Fibroblast of skin of back (primary cell): ENCODE measurements around the gene FAM110D. TPM values are rescaled to one million over a fixed set of nuclear protein-coding genes. Genes with fewer than 3 reads are reported as not detected.

Source experiments
- DNase-seq: peaks from one replicate; pipeline ENCODE4 v3.0.0-alpha.2; 2013
- polyA plus RNA-seq, 2 experiments: library from polyadenylated mRNA; unstranded; fragments of 120-200 nt; gene quantifications; one replicate each; pipeline ENCODE4 v1.2.1, GENCODE V29; 2013; ENCODE audit not compliant: insufficient read length in 2 of 2

FAM110D gene
- polyA plus RNA-seq (2013, experiment 1 of 2; ENCODE audit: insufficient read length), result not detected
- not detected for polyA plus RNA-seq (2013, experiment 2 of 2; ENCODE audit: insufficient read length)

DNA sequence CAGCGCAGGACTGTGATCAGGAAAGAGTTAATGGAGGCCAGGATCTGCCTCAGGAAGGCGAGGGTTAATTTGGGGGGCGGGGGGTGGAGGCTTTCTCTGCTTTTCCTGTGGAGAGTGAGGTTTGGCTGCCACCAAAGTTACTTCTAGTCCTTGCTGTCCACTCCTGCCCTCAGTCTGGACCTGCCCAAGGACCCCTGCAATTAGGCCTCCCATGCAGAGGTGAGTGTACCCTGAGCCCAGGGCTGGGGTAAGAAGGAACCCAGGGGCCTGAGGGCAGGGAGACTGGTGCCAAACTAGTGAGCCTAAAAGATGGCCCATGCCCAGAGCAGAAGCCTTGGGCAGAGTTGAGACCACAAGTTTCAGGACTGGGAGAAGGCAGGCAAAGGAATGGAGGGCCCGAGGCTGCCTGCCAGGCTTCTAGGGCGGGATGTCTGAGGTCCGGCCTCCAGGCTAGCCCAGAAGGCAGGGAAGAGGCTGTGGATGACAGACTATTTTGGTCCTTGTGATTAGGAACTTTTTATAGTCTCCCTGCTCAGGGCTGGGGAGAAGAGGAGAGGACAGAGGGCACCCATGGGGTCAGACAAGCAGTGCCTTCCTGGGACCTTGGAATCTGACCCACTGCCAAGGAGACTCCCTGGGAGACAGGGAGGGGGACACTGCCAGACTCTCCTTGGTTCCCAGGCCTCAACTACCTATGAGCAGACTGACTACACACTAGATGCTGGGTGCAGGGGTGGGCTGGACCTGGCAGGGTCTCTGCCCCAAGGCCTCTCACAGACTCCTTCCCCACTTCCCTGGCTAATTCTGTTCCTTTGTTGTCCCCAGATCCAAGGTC is at the start of gene FAM110D:
TSS of gene FAM110D (plus strand) at position 172 of the 835 bp plus-strand sequence. CDS start 2,213 bp downstream, outside the sequence.
- DNase-seq, result no peak

DNA sequence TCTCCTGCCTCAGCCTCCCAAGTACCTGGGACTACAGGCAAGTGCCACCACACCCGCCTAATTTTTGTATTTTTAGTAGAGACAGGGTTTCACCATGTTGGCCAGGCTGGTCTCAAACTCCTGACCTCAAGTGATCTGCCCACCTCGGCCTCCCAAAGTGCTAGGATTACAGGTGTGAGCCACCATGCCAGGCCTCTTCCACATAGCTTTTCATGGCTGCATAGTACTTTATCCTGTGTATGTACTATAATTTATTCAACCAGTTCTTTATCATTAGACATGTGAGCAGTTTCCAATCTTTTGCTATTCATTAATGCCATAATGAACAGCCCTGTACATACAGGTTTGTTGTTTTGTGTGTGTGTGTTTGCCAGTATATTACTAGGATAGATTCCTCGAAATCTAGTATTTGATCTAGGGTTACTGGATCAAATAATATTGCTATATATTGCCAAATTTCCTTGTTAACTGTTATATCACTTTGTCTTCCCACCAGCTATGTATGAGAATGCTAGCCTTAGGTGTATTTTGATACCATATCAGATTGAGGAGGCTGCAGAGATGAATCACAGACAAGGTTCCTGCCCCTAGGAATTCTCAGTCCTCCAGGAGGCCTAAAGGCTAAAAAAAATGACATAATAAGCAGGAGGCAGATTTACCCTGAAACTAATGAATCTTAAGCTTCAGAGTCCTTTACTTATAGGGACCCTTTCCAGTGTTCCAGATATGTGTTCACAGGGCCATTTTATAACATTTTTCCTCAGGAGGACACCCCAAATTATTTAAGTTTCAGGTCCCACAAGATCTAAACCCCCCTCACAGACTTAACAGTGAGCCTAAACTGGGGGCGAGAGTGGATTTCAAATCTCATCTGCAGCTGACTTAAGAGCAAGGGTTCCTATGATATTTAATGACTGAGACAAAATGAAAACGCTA is 49.4 kb upstream of the FAM110D start:
- no peak for DNase-seq

DNA sequence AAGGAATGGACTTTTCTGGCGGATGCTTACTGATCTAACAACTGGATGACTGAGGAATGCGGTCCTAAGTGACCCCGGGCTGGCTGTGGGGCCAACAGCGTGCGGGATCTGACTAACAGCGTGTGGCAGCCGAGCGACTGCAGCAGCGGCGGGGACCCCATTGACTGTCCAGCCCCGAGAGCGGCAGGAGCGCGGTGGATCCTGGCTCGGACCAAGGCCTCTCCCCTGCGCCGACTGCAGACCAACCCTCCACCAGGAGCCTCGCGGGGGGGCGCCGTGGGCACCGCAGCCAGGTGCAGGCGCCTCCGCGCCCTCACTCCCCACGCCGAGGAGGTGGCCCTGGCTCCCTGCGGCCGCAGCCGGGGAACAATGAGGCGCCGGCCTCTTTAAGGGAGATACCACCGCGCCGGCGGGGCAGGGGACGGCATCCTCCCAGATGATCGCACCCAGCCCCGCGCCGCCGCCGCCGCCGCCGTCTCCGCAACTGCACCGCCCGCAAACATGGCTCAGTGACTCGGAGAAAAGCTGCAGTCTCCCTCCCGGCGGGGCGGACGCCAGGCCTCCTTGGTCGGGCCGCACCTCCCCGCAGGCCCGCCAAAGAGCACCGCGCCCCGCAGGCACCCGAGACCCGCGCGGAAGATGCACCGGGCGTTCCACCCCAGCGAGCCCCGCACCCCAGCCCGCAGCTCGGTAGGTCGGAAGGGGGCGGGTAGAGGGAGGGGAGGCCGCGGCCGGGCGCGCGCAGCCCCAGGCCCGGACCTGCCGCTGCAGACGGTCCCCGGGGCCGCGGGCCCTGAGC is 47.9 kb upstream of the FAM110D start:
- DNase-seq, result peak; percentile 70

DNA sequence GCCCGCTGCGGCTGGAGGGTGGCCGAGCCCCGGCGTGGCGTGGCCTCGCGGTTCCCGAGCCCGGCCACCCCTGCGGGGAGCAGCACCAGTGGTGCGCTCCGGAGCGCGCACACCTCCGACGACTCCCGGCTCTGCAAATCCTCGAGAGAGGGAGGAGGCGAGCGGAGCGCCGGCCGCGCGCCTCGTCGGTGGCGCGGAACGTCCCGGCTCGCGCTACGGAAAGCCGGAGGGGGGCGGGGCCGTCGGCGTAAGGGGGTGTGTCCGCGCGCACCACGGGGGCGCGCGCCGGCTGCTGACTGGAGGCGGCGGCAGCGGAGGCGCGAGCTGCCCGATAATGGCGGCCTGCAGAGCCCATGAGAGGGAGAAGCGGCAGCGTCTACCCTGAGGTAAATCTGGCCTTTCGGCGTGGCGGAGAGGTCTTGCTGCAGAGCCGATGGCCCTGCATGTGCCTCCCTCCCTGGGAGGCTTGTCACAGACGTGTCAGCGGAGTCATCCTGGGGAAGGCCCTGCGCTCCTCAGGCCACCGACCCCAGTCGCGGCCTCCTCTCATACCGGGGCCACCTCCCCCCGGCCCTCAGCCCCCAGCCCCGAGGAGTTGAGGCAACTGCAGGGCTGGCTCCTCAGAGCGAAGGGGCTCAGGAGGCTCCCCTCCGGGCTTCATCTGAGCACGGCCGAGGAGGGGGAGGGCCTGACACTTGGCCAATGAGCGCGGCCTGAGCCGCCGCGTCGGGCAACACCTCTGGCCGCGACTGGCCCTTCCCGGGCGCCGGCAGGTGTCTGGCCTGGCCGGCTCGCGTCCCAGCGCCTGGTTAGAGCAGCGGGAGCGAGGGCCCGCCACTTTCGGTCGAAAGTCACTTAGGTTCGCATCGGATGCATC is 47.1 kb upstream of the FAM110D start, which contains the start of gene PDIK1L:
TSS of gene PDIK1L (plus strand) at position 295 of the 877 bp plus-strand sequence. CDS start 2,485 bp downstream, outside the sequence.
- peak; percentile 95 for DNase-seq

DNA sequence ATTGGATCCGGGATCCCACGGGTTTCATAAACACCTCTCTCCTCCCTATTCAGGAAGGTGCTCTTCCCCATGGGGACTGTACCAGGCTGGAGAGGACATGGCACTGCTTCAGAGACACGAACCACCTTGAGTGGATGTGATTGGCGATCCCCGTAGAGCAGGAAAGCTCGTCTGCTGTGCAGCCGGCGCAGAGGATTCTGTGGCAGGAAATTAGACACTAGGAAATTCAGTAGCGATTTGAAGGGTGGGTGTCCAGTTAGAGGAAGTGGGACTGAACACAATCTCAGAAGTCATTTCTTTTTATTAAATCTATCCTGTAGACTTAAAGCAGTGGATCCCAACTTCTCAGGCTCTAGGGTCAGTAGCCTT is 46.5 kb upstream of the FAM110D start:
- no peak for DNase-seq

DNA sequence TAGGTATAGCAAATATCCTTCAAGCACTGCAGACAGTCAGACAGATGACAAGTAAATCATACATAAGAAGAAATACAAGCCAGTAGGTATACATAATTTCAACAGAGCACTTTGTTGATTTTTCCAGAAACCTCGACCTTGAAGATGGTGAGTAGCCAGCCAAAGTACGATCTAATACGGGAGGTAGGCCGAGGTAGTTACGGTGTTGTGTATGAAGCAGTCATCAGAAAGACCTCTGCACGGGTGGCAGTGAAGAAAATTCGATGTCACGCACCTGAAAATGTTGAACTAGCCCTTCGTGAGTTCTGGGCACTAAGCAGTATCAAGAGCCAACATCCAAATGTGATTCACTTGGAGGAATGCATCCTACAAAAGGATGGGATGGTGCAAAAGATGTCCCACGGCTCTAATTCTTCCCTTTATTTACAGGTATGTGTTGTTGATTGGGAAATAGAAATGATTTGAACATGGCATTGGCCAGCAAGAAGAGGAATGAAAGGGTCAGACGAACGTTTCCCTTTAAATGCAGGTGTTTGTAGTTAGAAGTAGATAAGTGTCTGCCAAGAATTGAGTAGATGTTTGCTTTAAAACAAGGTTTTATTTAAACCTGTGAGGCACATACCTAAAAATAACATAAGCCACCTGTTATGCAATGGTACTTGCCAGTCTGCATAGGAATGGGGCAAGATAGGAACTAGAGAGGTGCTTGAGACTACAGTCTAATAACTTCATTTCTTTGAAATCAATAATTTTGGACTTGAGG is 44.5 kb upstream of the FAM110D start:
- DNase-seq, result no peak

DNA sequence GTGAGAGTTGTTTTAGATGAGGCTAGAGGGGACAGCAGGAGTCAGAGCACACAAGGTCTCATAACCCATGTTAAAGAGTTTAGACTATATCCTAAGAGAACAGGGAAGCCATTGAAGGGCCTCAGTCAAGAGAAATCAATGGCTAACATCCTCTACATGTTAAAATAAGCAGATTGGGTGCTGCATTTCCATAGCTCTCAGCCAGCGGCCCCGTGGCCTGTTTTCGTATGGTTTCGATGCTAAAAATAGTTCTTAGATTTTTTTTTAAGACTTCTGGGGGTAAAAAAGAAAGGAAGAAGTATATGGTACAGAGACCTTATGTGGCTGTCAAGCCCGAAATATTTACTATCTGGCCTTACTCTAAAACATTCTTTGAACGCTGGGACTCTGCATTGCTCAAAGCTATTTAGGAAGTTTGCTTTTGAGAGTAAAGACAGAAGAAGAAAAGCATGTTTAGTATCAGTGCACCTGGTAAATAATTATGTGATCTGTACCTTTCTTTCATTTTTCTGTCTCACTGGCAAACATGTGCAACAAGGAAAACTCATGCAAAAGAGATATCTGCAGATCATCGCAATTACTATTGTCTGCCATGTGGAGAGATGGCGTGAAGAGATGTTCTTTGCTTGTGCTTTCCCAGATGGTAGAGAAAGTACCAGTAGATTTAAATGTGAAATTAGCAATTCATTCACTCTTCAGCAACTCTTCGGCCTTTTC is 38.8 kb upstream of the FAM110D start:
- no peak for DNase-seq

DNA sequence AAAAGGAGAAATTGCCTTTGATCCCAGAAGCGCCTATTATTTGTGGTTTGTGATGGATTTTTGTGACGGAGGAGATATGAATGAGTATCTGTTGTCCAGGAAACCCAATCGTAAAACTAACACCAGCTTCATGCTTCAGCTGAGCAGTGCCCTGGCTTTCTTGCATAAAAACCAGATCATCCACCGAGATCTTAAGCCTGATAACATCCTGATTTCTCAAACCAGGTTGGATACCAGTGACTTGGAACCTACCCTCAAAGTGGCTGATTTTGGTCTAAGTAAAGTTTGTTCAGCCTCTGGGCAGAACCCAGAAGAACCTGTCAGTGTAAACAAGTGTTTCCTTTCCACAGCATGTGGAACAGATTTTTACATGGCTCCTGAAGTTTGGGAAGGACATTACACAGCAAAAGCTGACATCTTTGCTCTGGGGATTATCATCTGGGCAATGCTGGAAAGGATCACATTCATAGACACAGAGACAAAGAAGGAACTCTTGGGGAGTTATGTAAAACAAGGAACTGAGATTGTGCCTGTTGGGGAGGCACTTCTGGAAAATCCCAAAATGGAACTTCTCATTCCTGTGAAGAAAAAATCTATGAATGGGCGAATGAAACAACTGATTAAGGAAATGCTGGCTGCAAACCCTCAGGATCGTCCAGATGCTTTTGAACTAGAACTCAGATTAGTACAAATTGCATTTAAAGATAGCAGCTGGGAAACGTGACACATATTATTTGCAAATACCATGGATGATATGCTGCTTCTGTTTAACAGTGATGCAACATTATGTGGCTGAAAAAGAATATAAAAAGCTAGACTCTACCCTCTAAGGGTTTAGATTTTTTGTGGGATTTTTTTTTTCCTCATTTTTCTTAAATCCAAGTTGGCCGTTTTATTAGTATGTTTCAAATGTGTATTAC is 36.8 kb upstream of the FAM110D start:
- no peak for DNase-seq

DNA sequence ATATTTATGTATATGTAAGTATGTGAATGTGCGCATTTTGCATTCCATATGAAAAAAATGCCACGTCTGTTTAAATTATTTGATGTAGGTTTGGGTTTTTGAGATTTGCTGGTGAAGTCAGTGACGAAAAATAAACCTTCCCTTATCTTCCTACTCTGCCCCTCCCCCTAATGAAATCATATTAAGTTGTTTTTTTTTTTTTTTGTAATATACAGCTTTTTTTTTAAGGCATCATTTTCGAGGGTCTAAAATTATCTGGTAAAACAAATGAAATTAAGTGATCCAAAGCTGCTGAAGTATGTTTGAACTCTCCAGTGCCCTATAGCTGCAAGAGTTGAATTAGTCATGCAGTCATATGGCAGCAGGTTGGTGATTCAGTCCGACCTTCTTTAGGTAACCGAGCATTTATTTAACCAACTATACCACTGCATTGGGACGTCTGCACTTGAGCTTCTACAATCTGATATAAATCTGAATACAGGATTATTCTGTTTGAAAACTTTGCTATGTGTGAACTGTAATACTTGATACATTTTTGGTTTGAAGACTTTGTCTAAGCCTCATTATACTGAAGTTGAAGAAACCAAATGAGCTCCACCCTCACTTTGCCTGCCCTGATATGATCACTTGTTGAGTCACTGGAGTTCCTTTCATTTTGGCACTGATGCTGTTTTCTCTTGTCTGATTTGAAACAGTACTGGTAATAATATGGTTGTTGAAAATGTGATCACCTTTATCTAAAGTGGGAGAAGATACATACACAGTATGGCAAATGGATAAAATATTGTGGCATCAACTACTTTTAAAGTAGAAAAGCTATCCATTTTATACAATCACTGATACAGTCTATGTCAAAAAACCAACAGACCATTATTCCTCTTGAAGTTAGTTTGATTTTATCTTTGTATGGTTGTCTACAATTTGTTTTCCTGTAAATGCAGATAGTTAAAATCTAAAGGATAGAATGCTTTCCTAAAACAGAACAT is 35.6 kb upstream of the FAM110D start:
- DNase-seq, result no peak

DNA sequence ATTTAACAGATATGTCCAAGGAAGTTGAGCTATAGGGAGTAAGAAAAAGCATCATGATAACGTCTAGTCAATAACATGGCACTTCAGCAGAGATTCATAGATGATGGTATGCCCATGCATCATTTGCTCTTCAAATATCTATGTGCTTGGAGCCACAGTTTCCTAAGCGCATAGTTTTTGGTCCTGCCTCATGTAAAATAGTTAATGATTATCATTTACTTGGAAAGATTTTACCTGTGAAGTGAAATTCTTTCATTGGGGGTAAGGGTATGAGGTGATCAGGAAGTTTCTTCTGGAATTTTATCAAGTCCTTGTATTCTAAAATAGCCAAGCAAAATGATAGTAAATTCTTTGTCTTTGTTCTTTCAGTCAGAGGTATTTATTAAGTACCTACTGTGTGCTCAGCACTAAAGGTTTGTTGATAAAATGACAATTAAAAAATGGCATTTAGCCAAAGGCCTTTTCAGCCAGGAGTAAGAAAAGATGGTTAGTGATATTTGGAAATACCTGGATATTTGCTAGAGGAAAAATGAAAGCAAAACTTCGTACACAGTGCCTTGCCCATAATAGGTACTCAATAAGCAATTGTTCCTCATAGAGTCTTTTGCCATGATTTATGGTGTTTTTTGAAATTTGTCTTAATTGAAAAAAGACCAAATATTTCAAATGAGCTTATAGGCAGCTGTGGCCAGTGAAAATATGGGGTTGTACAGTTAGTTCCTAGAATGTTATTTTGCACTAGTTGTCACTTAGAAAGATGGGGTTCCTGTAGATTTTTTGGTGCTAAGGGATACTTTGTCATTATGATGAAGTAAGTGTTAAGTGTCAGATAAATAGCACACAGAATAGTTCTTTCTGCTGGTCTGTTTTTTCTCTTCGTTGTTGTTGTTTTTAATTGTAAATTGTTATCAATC is 34.2 kb upstream of the FAM110D start:
- DNase-seq, result no peak

DNA sequence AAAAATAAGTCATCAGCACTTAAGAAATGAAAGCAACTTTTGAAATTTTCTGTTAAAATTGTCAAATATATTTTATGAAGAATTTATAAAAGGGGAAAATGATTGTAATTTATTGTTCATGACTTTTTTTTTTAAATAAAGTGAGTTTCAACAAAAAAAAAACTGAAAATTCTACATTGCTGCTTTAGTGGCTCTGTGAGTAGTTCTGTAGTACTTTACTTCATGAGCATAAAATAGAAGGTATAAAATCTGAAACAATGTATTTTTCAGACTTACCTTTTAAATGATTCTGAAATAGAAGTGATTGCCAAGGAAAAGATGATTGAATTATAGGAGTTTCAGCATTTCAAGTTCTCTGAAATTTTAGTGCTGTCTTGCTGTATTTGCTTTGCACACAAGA is 33.5 kb upstream of the FAM110D start:
- DNase-seq, result no peak

DNA sequence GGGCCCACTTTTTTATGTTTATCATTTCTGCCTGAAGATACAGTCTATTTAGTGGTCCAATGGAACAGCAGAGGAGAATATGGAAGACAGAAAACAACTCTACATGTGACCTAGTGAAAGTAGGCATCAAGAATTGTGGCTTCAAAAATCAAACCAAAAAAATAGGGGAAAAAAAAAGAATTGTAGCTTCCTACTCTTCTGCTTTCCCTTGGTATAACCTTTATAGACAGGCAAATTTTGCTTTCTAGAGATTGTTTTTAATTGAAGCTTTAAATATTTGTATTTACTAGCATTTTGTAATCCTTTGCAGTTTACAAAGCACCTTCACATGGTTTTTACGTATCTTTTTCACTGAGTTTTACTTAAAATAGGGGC is 32.9 kb upstream of the FAM110D start:
- DNase-seq, result no peak

DNA sequence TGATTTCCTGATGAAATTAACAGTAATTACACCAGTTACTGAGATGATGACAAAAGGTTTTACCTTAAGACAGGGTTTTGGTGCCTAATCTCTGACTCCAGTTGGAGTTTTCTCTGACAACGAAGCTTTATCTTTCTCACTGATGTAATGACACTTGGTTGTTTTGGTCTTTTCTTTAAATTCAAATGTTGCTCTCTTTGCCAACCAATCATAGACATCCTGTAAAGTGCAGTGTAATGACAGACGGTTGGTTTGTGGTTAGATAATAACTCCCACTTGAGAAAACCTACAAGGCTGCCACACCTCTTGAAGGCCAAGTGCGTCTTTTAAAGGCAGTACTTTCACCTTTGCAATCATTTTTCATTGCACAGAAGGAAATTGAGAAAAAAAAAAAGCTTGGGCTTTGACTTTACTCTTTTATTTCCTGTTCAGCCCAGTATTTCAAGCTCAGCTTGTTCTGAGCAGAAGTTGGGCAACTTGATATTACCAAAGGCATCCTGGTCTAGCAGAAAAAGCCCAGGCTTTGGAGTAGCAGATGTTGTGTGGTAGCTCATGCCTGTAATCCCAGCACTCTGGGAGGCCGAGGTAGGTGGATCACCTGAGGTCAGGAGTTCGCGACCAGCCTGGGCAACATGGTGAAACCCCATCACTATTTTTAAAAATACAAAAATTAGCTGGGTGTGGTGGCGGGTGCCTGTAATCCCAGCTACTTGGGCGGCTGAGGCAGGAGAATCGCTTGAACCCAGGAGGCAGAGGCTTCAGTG is 32.4 kb upstream of the FAM110D start:
- DNase-seq, result no peak

DNA sequence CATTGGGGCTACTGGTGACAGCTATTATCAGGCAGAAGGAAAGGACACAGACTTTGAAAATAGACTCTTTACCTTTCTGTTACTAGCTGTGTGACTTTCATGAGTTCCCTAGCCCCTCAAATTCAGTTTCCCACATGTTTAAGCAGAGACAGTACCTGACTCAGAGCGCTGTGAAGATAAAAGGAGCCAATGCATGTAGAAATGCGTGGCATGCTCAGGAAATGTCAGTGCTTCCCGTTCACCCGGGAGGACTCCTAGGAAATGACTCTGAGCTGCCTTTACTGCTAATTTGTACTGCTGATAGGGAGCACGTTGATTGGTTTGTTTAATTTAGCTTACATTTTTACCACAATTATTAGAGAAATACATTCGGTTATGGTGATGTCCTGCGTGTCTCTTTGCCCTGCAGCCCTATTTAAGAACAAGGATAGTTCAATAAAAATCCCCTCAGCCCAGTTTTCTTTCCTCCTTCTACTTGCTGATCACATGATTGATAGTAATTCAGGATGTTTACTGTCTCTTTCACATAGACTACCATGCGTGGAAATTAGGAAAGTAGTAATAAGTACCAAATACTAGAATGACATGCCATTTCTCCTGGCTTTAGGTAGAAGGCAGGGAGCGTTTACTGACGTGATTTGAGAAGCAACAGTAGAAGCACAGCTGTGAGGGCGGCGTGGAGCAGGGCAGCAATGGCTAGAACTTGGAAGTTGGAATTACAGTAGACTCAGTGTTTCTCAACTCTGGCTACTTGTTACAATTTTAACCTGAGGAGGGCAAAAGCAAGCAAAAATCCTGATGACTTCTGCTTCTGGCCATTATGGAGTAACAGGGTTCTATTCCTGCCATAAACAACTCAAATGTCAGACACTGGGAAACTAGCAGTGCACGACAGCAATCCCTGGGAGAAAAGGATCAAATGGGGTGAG is 31.4 kb upstream of the FAM110D start:
- DNase-seq, result no peak
